B cell (primary cell): ENCODE results near the gene RBP4. TPM values are rescaled to one million over a fixed set of nuclear protein-coding genes. Genes with fewer than 3 reads are reported as not detected.

Experiments used
- ATAC-seq: fragments of 200-7000 bp; cut with Tn5 transposase; one replicate; pipeline ENCODE4 v1.10.0; 2021; ENCODE audit warnings: low read depth, mild to moderate bottlenecking, moderate number of reproducible peaks, moderate library complexity
- CTCF ChIA-PET: fragments of 350-600 bp; sonication (Branson Sonifier 250); formaldehyde crosslinking; loops from one replicate; lab custom pipeline; 2021; ENCODE audit warnings: antibody characterized with exemption, inconsistent platforms; lab: Charles Lee
- POLR2A ChIA-PET: fragments of 350-600 bp; sonication (Branson Sonifier 250); formaldehyde crosslinking; loops from one replicate; lab custom pipeline; 2021; ENCODE audit warnings: antibody characterized with exemption; lab: Charles Lee
- DNase-seq: peaks from one replicate; pipeline ENCODE4 v3.0.0; 2013
- H2AFZ ChIP-seq: 2 replicates; pipeline ENCODE4 v1.6.1; 2012; ENCODE audit warnings: mild to moderate bottlenecking, low read depth, low read length; ENCODE audit not compliant: insufficient read depth, poor library complexity, severe bottlenecking
- H3K27ac ChIP-seq, 2 donors: 1 replicate in 1 of 2; 2 replicates in 1 of 2; pipeline ENCODE4 v1.5.1; 2012 to 2013; ENCODE audit warnings: low read length in 2 of 2, mild to moderate bottlenecking in 2 of 2, moderate library complexity in 1 of 2
- H3K27me3 ChIP-seq, 4 experiments: fragments of 200-600 bp in 1 of 4; sonication (generic) in 1 of 4; replicated peaks in 1 of 4; 1 replicate in 2 of 4; 2 replicates in 2 of 4; pipeline versions ENCODE4 v1.6.1 to v1.7.0; 2013 to 2016; ENCODE audit warnings: low read length in 3 of 4, mild to moderate bottlenecking in 2 of 4, mixed read lengths in 1 of 4, moderate library complexity in 1 of 4; ENCODE audit not compliant: insufficient read depth in 4 of 4, control insufficient read depth in 3 of 4; ENCODE audit errors: control extremely low read depth in 1 of 4
- H3K36me3 ChIP-seq, 2 experiments: replicated peaks in 1 of 2; 1 replicate in 1 of 2; 2 replicates in 1 of 2; pipeline versions ENCODE4 v1.6.1 to v1.7.1; 2013; ENCODE audit warnings: low read length in 1 of 2; ENCODE audit not compliant: insufficient read depth in 2 of 2, control insufficient read depth in 1 of 2; ENCODE audit errors: control extremely low read depth in 1 of 2, extremely low read depth in 1 of 2
- H3K4me1 ChIP-seq, 2 donors: fragments of 200-600 bp in 1 of 2; sonication (generic) in 1 of 2; 1 replicate in 1 of 2; 2 replicates in 1 of 2; pipeline versions ENCODE4 v1.5.1 to v1.6.1; 2013 to 2017; ENCODE audit warnings: low read length in 2 of 2; ENCODE audit not compliant: control insufficient read depth in 2 of 2, insufficient read depth in 2 of 2
- H3K4me2 ChIP-seq: replicated peaks from 2 replicates; pipeline ENCODE3; 2012; ENCODE audit warnings: mild to moderate bottlenecking, low read depth, low read length; ENCODE audit not compliant: poor library complexity, severe bottlenecking
- H3K4me3 ChIP-seq, 5 experiments: fragments of 200-600 bp in 1 of 5; sonication (generic) in 1 of 5; 1 replicate in 3 of 5; 2 replicates in 2 of 5; pipeline versions ENCODE4 v1.5.1 to v1.7.0; 2011 to 2016; ENCODE audit warnings: low read length in 4 of 5, mild to moderate bottlenecking in 4 of 5, low read depth in 2 of 5, control low read depth in 1 of 5, moderate library complexity in 1 of 5; ENCODE audit not compliant: insufficient read depth in 1 of 5; ENCODE audit errors: control extremely low read depth in 1 of 5, extremely low read depth in 1 of 5
- H3K79me2 ChIP-seq: fragments of 200-600 bp; sonication (generic); one replicate; pipeline ENCODE4 v1.6.0; 2016; ENCODE audit warnings: low read length; ENCODE audit not compliant: control insufficient read depth, insufficient read depth
- H3K9ac ChIP-seq: fragments of 200-600 bp; sonication (generic); 2 replicates; pipeline ENCODE4 v1.6.1; 2017; ENCODE audit warnings: mild to moderate bottlenecking, low read length, moderate library complexity
- H3K9me3 ChIP-seq, 3 donors: one replicate each; pipeline versions ENCODE4 v1.6.1 to v1.7.1; 2013; ENCODE audit warnings: low read length in 2 of 3; ENCODE audit not compliant: control insufficient read depth in 2 of 3, insufficient read depth in 1 of 3; ENCODE audit errors: control extremely low read depth in 1 of 3
- H4K20me1 ChIP-seq: 2 replicates; pipeline ENCODE4 v1.6.0; 2012; ENCODE audit warnings: mild to moderate bottlenecking, low read length; ENCODE audit not compliant: insufficient read depth, control insufficient read depth, poor library complexity, severe bottlenecking
- H3K27ac Mint-ChIP-seq: one replicate; pipeline ENCODE4 v1.8.0; 2021; ENCODE audit warnings: mixed read lengths
- H3K27me3 Mint-ChIP-seq: one replicate; pipeline ENCODE4 v1.8.0; 2021; ENCODE audit warnings: mixed read lengths
- H3K4me1 Mint-ChIP-seq: one replicate; pipeline ENCODE4 v1.8.0; 2021; ENCODE audit warnings: mixed read lengths
- H3K4me3 Mint-ChIP-seq: one replicate; pipeline ENCODE4 v1.8.0; 2021; ENCODE audit warnings: mixed read lengths
- H3K9me3 Mint-ChIP-seq: one replicate; pipeline ENCODE4 v1.8.0; 2022; ENCODE audit warnings: mixed read lengths; ENCODE audit not compliant: insufficient read depth
- EZH2 ChIP-seq: IDR thresholded peaks from 2 replicates; pipeline ENCODE4 v1.6.1; 2012; ENCODE audit warnings: borderline replicate concordance, low read depth, mild to moderate bottlenecking, moderate library complexity, low read length; ENCODE audit not compliant: insufficient read depth, poor library complexity, severe bottlenecking
- WGBS: methylation state at CpG from one replicate; pipeline ENCODE4 v1.1.5; 2013; ENCODE audit warnings: missing lambda C conversion rate; ENCODE audit not compliant: insufficient coverage; 5-methylcytosine and 5-hydroxymethylcytosine counted together
- intact Hi-C: fragments of 100-400 bp; cut with micrococcal nuclease; formaldehyde crosslinking; loops from one replicate; pipeline ENCODE4 v1.10.0; 2022
- polyA plus RNA-seq: library from polyadenylated mRNA; depleted of rRNA; stranded (reverse); fragments of >200 nt; gene quantifications from 2 replicates; pipeline ENCODE4 v1.2.3, GENCODE V29; 2012
- total RNA-seq, 2 donors: library from RNA; stranded (reverse); fragments of 120-200 nt in 1 of 2; gene quantifications; 1 replicate in 1 of 2; 2 replicates in 1 of 2; pipeline versions ENCODE4 v1.2.3 to v1.2.4, GENCODE V29; 2013 to 2022
- TF ChIP-seq, protein P1 (sequence below): fragments of 200-600 bp; IDR thresholded peaks from one replicate; pipeline ENCODE4 v1.8.0; 2022; ENCODE audit warnings: antibody characterized with exemption, mild to moderate bottlenecking

The RBP4 gene
- total and polyA plus RNA-seq, 2 donors (not counting 1 experiment from before 2014, with no cell fraction given), result not detected

DNA sequence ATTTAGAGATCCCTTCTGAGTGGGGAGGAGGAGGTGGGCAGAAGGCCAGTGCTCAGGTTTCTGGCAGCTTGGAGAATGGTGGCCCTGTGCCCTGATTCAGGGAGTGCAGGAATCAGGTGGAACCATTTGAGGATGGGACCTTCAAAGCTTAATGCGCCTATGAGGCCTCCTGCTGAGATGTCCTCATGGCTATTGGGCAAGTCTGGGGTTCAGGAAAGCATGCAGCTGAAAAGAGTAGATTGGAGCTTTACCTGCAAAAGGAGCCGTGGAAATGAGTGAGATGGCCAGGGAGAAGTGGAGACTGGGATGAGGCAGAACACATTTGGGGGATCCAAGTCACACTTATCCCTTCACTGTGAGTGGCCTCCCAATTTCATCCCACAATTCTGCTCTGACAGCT, 28.4 kb downstream of the RBP4 start:
- Histone ChIP-seq H3K4me1 (no peaks in the 10 kb centered on the region), H3K9ac (no peak overlapping the region), H2AFZ (no peak overlapping the region), H4K20me1 (no peaks in the 10 kb centered on the region), H3K36me3 (no peaks in the 10 kb centered on the region), H3K4me2 (no peak overlapping the region), H3K9me3 (no peaks in the 10 kb centered on the region), H3K27ac (no peak overlapping the region), H3K79me2 (no peaks in the 10 kb centered on the region), H3K27me3 (peaks cover 0 to 27% (median 7%) of the 10 kb centered on the region in 4 experiments), H3K4me3 (no peak overlapping the region)
- CTCF ChIA-PET, result no interaction called here
- Mint-ChIP-seq H3K4me1 (peaks cover 2% of the 10 kb centered on the region), H3K27me3 (peaks cover 56% of the 10 kb centered on the region), H3K27ac (no peak overlapping the region), H3K4me3 (no peak overlapping the region), H3K9me3 (no peaks in the 10 kb centered on the region)
- POLR2A ChIA-PET, result no interaction called here
- no peak for DNase-seq
- no peak for ATAC-seq
- 92% methylated on average over 2 of the region's 2 CpGs for WGBS
- TF ChIP-seq, protein P1, sequence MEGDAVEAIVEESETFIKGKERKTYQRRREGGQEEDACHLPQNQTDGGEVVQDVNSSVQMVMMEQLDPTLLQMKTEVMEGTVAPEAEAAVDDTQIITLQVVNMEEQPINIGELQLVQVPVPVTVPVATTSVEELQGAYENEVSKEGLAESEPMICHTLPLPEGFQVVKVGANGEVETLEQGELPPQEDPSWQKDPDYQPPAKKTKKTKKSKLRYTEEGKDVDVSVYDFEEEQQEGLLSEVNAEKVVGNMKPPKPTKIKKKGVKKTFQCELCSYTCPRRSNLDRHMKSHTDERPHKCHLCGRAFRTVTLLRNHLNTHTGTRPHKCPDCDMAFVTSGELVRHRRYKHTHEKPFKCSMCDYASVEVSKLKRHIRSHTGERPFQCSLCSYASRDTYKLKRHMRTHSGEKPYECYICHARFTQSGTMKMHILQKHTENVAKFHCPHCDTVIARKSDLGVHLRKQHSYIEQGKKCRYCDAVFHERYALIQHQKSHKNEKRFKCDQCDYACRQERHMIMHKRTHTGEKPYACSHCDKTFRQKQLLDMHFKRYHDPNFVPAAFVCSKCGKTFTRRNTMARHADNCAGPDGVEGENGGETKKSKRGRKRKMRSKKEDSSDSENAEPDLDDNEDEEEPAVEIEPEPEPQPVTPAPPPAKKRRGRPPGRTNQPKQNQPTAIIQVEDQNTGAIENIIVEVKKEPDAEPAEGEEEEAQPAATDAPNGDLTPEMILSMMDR, result no peak
- no peak for TF ChIP-seq EZH2
- intact Hi-C loops, result no loop called here

DNA sequence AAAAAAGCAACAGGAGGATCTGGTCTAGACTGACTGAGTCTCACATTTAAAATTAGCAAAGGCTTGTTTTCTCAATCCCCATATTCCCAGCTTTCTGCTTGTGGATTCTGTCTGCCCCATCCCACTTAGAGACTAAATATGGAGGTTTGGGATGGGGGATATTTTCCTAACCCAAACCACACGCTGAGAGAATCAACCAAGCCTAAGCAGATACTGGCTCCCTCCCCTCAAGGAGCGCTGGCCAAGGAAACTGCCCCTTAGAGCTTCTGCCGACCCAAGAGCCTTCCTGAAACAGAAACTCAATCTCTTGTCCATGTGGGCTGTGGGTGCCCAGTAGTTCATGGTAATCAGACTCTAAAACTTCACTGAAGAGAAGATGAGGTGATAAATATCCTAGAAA, 30.7 kb downstream of the RBP4 start:
- WGBS, result no CpG with 5 or more reads among the region's 3 CpGs
- Histone ChIP-seq H3K4me2 (no peak overlapping the region), H4K20me1 (no peaks in the 10 kb centered on the region), H3K9me3 (no peaks in the 10 kb centered on the region), H3K79me2 (no peaks in the 10 kb centered on the region), H2AFZ (no peak overlapping the region), H3K36me3 (no peaks in the 10 kb centered on the region), H3K4me3 (no peak overlapping the region), H3K4me1 (no peaks in the 10 kb centered on the region), H3K27ac (no peak overlapping the region), H3K27me3 (peaks cover 0 to 40% (median 8%) of the 10 kb centered on the region in 4 experiments), H3K9ac (no peak overlapping the region)
- H3K9me3 Mint-ChIP-seq, result no peaks in the 10 kb centered on the region
- H3K4me3 Mint-ChIP-seq, result no peak overlapping the region
- intact Hi-C loops, result no loop called here
- peaks cover 2% of the 10 kb centered on the region for H3K4me1 Mint-ChIP-seq
- ATAC-seq, result no peak
- H3K27me3 Mint-ChIP-seq, result peaks cover 72% of the 10 kb centered on the region
- ChIA-PET CTCF (interaction anchor here (1.7 kb wide), 1 partner anchor 289 kb away, joined by 3 read pairs; no protein-coding TSS in a partner anchor), POLR2A (no interaction called here)
- no peak overlapping the region for H3K27ac Mint-ChIP-seq
- no peak for DNase-seq
- TF ChIP-seq EZH2, result no peak
- TF ChIP-seq, protein P1, result no peak
